DMS114 treated with DMSO at 0.1 percent for 48 hours (cell line): ENCODE measurements around the gene SHCBP1L.
"Not testable (repeated sequence)": the region's sequence is repeated elsewhere in the genome, so short reads cannot be mapped to it uniquely, and the experiment has no call there.

Experiments used
- DNase-seq: peaks from one replicate; lab custom pipeline; 2025; ENCODE audit not compliant: unreplicated experiment; lab: John Stamatoyannopoulos, UW

Gene SHCBP1L

DNA sequence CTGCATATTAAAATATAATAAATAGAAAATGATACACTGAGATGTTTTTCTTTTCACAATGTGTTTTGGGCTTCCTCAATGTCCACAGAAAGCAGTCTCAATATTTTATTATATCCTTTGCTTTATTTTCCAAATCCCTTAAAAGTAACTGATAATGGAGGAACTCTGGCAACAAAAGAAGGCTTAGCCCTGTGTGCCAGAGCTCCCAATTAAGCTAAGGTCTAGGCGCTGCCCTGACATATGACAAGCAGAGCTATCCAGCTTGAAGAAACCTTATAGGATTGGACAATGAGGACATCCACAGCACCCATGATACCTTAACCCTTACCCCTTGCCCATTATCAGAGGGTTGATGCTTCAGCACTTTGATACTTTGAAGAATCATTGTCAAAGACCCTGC, 12.9 kb upstream of the SHCBP1L start:
- no peak for DNase-seq

DNA sequence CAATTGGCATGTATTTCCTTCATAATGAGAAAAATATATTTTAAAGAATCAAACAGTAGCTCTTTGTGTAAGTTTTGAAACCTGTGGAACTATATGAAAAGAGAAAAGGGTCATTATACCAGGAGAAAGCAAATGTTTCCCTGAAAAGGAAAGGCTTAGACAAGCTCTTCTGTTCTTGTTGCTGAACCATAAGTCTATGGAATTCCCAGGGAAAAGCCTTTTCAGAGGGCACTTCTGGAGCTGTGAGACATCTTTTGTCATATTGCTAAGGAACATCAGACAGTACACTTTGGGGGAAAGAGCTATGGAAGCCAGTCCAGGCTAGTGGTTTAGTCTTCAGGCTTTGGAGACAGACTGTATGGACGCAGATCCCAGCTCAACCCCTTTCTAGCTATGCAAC, 12.1 kb upstream of the SHCBP1L start:
- no peak for DNase-seq

DNA sequence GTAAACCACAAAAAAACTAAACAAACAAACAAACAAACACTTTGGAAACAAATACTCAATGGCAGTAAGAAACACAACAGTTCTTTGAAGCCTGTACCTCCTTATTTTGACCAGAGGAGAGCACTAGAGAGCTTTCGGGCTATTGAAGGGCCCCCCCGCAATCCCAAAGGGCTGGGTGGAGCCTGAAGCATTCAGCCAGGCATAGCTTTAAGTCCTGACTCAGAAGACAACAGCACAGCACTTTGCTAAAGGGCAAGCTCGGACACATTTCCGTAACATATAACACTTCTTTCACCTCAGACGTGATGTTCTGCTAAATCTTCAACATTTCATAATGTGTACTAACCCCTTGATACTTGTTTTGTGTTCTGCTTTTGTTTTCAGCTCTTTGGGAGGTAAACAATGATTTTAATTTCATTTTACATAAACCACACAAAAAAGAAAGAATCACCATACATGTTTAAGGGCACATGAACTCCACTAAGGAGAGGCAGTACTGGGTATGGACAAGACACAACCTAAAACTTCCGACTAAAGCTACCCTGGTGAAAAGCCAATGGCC, 9.7 kb upstream of the SHCBP1L start:
- DNase-seq = peak; percentile 81

DNA sequence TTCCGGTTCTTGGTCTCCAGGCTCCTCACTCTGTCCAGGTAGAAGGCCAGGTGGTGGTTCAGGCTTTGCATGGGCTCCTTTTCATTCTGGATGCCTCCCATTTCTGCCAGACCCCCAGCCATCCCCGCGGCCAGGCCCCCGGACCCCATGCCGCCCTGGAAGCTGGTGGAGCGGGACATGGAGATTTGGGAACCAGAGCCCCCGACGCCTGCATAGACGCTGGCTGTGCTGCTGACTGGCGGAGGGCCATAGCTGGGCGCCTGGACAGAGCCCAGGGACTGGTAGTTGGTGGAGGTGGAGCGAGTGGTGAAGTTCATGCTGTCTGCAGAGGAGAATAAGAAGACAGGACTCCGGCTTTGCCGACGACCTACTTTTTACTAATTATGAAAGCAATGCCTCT, 7.1 kb upstream of the SHCBP1L start:
- no peak for DNase-seq

DNA sequence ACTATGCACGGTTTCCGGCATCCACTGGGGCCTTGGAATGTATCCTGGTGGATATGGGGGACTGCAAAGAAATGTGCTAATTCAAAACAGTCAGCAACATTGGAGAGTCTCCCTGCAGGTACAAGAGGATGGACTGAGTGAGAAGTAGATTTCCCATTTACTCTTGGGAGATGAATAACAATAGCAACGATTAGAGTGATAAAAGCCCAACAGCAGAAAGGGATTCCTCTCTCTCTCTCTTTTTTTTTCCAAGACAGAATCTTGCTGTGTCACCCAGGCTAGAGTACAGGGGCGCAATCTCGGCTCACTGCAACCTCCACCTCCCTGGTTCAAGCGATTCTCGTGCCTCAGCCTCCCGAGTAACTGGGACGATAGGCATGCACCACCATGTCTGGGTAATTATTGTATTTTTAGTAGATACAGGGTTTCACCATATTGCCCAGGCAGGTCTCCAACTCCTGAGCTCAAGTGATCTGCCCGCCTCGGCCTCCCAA, 5.0 kb upstream of the SHCBP1L start:
- DNase-seq = no peak

DNA sequence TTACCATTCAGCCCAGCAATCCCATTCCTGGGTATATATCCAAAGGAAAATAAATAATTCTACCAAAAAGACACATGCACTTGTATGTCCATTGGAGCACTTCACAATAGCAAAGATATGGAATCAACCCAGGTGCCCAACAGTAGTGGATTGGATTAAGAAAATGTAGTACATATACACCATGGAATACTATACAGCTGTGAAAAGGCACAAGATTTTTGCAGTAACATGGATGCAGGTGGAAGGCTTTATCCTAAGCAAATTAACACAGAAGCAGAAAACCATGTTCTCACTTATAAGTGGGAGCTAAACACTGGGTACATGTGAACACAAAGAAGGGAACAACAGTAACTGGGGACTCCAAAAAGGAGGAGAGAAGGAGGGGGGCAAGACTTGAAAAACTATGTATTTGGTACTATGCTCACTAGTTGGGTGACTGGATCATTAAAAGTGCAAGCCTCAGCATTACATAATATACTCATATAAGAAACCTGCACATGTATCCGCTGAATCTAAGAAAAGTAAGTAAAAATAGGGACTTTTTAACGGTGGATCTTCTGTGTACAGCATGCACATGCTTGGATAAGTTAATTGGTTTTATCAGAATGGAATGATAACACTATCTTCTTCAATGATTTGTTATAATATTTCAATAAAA, 3.9 kb upstream of the SHCBP1L start:
- no peak for DNase-seq

DNA sequence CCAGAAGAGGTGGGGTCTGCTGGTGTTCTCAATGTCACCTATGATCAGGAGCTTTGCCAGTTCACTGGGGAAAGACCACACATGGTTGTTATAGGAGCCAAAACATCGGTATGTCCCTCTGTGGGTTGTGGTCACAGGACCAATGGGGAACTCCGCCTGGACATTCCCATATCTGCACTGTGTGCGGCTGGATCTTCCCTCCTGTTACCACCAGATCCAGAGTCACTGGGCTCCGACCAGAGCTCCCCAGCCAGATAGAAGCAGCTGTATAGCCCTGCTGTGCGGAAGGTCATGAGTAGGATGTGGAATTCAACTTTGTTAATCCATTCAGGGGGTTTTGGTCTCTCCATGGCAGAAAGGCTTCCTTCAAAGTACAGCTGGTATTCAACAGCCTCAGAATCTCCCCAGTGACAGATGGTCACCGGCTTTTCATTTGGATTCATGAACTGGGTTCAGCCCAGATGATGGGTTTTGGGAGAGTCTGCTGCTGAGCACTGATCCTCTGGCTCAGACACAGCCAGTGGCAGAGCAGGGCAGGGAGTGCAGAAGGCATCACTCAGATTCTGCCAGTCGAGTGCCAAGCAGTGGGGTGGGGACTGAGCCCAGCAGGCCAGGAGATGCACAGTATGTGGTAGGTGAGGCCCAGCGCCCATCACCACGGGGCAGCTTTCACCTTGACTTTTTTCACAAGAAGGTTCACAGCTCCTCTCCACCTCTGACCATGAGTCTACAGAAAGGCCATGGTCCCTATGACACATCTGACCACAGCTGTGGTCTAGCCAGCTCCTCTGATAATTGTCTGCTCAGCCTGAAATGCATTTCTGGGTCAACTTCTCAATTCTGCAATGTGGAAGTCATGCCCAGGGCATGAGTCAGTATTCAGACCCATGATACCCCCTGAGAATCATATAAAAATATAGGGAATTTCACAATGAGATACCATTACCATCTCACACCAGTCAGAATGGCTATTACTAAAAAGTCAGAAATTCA, 2.9 kb upstream of the SHCBP1L start:
- DNase-seq = no peak

DNA sequence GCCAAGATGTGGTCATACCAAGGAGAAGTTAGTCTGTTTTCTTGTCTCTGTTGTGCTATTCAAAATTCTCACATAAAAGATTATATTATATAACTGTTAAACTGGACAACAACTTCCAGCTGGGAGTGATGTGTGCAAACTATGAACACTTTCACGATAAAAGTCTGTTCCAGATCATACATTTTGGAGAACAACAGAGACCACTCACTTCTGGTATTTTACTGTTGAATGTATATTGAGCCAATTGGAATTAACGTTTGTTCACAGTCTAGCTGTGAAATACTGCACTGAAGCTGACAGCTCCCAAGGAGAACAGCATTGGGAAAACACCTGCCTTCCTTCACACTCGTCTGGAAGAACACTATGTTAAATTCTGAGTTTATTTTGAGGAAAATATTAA, 860 bp upstream of the SHCBP1L start:
- no peak for DNase-seq

DNA sequence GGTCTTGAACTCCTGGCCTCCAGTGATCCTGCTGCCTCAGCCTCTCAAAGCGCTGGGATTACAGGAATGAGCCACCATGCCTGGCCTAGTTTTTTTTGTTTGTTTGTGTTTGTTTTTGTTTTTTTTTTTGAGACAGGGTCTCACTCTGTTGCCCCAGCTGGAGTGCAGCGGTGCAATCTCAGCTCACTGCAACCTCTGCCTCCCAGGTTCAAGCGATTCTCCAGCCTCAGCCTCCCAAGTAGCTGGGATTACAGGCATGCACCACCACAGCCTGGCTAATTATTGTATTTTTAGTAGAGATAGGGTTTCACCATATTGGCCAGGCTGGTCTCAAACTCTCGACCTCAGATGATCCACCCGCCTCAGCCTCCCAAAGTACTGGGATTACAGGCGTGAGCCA, 9.6 kb downstream of the SHCBP1L start:
- not testable (repeated sequence) for DNase-seq

DNA sequence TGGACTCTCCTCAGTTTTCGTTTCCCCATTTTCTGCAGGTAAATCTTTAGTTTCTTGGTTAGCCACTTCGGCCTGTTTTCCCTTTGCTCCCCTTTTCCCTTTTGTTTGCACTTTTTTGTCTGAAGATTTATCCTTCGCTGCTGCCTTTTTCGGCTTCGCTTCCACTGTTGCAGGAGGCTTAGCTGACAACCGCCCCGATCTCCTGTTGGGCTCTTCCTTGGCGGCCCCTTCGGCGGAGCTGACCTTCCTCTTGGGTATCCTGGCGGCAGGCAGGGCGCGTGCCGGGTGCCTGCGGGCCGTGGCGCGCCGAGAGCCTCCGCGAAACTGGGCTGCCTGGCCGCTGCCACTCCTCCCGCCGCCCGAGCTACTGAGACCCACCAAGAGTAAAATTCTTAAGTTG, 10.8 kb downstream of the SHCBP1L start:
- DNase-seq = not testable (repeated sequence)

DNA sequence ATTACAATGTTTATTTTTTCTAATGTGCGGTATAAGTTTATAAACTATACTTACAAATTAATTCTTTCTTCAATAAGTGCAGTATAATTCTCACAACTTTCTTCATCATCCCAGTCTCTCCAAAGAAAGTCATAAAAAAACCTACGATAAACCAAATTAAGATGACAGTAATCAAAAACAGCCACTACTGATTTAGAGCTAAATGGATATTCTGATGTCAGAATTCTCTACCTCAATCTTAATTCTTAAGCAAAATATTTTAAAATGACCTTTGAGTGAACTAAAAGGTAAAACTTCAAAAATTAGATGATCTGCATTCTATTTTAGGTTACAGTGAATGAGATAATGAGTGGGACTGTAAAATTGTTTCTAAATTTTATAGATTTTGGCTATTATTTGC, 13.6 kb downstream of the SHCBP1L start:
- DNase-seq = no peak

DNA sequence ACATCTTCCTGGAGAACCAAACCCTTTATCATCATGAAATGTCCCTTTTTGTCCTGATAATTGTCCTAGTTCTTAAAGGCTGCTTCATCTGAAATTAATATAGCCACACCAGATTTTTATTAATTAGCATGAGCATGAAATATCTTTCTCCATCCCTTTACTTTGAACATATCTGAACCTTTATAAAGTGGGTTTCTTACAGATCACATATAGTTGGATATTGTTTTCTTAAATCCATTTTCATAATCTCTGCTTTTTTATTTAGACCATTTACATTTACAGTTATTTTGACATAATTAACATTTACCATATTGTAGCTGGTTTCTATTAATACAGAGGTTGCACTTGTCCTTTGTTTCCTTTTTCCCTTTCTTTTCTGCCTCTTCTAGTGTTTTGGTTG, 17.2 kb downstream of the SHCBP1L start:
- no peak for DNase-seq

DNA sequence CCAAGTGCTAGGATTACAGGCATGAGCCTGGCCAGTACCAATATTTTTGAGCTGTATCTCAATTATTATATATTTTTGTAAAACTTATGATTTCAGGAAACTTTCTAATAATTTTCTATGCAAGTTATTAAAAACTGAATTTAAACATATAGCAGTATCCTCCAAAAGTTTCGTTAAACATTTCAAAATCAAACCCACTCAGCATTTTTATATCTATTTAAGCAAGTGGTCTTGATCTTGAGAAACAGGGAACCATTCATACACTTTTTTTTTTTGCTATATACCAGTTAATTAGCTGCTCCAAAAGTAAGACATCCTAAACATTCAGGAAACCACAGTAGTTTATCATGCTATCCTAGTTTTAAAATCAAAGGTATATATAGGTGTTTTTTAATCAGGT, 22.0 kb downstream of the SHCBP1L start:
- DNase-seq = no peak

DNA sequence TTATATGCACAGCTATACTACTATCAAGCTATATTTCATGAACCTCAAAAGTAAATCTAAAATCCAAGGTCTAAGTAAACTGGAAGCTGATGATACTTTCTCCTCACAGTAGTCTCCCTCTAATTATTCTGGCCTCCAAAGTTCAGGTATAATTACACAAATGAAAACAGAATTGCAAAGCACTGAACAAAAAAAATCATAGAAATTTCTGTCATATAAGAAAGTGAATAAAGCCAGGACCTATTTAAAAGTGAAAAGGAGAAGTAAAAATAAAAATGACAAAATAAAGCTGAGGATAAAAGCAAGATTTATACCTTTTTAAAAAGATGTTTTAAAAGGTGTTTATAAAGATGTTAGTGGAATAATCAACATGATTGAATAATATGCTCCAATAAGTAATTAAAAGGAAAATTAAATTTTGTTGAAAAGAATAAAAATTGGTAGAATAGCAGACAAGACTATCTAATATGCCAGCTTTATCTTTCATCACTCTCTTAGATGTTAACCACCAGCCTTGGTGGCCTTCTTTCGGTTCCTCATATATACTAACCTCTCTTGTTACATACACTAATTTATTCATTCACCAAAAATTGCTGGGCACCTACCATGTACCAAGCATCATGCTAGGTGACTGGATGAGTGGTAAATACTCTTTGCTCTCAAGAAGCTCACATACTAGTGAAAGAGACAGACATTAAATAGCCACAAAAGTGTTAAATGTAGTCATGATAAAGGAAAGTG, 25.1 kb downstream of the SHCBP1L start:
- no peak for DNase-seq

DNA sequence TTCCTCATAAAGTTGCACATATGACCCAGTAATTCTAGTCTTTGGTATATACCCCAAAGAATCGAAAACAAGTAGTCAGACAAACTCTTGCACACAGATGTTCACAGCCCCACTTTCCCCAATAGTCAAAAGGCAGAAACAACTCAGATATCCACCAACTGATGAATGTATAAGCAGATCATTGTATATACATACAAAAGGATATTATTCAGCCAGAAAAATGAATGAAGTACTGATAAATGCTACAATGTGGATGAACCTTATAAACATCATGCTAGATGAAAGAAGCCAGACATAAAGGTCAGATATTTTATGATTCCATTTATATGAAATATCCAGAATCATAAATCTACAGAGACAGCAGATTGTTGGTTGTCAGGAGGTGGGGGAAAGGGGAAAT, 27.3 kb downstream of the SHCBP1L start:
- DNase-seq = no peak

DNA sequence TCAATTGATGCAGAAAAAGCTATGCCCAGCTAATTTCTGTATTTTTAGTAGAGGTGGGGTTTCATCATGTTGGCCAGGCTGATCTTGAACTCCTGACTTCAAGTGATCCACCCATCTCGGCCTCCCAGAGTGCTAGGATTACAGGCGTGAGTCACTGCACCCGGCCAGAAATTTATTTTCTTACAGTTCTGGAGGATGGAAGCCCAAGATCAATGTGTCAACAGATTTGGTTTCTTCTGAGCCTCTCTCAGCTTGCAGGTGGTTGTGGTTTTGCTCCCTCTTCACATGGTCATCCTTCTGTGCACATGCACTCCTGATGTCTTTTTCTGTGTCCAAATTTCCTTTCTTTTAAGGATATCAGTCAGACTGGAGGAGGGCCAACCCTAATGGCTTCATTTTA, 35.6 kb downstream of the SHCBP1L start:
- no peak for DNase-seq

DNA sequence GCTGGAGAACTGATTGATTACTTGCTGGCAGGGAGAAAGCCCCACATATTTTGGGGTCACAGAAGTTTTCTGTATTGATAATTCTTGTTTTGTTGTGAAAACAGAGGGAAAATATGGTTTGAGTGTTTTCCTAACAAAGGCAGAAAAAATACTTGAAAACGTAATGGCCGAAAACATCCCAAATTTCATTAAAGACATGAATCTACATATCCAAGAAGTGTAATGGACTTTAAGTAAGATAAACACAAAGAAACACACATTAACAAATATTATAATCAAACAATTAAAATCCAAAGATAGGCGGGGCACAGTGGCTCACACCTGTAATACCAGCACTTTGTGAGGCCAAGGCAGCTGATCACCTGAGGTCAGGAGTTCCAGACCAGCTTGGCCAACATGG, 39.6 kb downstream of the SHCBP1L start:
- no peak for DNase-seq

DNA sequence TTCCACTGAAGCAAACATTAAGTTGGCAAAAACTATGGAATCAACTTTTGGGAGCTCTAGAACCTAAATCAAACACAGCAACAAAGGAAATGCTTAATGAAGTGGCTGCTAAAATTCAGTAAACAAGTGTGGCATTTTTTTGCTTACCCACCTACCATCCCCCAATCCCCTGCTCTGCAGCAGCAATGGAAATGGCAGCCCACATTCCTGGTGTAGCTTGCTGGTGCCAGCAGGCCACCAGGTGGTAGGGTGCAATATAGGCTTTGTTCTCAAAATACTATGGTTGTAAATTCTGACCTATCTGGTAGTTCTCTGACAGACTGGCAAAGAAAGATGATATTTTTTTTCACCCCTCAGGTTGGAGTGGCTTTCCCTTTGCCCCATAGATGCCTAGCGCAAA, 42.8 kb downstream of the SHCBP1L start:
- DNase-seq = no peak

DNA sequence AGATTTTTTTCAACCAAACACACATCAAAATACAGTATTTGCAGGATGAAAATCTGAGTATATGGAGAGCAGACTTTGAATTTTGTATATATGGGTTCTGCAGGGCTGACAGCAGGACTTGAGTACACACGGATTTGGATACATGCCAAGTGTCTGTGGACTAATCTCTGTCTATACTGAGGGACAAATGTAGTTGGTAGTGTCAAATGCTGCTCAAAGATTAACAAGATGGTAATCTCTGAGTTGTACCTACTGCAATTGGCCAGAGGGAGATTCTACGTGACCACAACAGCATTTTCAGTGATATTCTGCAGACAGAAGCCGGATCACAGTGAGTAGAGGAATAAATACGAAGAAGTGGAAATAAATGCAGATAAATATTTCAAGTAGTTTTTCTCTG, 43.4 kb downstream of the SHCBP1L start:
- DNase-seq = no peak

DNA sequence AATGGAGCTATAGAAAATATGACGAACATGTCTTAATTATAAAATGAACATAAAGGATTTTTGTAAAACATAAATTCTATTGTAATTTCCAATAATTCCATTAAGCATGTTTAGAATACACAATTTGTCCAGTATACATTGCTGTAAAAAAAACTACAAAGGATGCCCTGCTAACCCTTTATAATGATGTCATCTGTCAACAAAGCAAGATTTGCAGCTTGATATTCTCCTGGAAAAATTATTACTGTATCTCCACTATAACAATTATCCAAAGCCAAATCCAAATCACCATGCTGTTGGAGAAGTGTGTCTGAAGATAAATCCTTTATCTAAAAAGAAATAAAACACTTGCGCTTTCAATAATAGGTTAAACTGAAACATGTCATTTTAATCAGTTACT, 47.6 kb downstream of the SHCBP1L start:
- no peak for DNase-seq

DNA sequence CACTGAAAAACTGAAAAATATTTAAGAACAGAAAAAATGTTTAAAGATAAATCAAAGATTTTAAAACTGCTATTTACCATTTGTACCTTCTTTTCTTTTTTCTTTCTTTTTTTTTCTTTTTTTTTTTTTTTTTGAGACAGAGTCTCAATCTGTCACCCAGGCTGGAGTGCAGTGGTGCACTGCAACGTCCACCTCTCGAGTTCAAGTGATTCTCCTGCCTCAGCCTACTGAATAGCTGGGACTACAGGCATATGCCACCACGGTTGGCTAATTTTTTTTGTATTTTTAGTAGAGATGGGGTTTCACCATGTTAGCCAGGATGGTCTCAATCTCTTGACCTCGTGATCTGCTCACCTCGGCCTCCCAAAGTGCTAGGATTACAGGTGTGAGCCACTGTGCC, 51.0 kb downstream of the SHCBP1L start:
- DNase-seq = not testable (repeated sequence)
